ENCODE measurements around the gene FUBP3.

DNA sequence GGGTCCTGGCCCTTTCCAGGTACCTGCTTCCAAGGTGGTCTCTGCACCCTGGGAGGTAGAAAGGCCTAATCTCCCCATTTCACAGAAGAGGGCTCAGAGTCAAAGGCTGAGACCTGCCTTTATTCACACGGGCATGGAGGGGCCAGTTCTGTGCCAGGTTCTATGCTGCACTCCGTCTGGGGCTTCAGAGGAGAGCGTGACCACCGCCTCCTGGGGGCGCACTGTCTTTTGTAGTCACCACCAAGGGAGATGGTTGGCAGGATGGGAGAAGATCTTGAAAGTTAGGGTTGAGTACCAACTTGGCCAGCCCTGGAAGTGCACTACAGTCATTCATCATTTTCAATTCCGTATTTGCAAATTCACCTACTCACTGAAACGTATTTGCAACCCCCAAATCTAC lies 61.3 kb downstream of the FUBP3 start:
- TF ChIP-seq, protein P1, sequence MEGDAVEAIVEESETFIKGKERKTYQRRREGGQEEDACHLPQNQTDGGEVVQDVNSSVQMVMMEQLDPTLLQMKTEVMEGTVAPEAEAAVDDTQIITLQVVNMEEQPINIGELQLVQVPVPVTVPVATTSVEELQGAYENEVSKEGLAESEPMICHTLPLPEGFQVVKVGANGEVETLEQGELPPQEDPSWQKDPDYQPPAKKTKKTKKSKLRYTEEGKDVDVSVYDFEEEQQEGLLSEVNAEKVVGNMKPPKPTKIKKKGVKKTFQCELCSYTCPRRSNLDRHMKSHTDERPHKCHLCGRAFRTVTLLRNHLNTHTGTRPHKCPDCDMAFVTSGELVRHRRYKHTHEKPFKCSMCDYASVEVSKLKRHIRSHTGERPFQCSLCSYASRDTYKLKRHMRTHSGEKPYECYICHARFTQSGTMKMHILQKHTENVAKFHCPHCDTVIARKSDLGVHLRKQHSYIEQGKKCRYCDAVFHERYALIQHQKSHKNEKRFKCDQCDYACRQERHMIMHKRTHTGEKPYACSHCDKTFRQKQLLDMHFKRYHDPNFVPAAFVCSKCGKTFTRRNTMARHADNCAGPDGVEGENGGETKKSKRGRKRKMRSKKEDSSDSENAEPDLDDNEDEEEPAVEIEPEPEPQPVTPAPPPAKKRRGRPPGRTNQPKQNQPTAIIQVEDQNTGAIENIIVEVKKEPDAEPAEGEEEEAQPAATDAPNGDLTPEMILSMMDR (IDR thresholded peaks at IDR 0.05) = no peak
- no peak for TF ChIP-seq EP300 (IDR thresholded peaks at IDR 0.05)

Measured in upper lobe of left lung (tissue), 4 donors.